HG03159 (cell line): ENCODE results near the gene GALNT18.
"Not testable (repeated sequence)": the region's sequence is repeated elsewhere in the genome, so short reads cannot be mapped to it uniquely, and the experiment has no call there.

Source experiments
- ATAC-seq: cut with Tn5 transposase; IDR thresholded peaks from one replicate; pipeline ENCODE4 v1.9.1; 2021; ENCODE audit warnings: mild to moderate bottlenecking, moderate library complexity; ENCODE audit not compliant: unreplicated experiment

GALNT18 gene

GRCh38 chr11:11471201-11471600, 150.6 kb downstream of the GALNT18 start:
- ATAC-seq = no peak

- no peak for ATAC-seq
These were observed 152.9 kb downstream of the GALNT18 start for GRCh38 chr11:11468954-11469353.

GRCh38 chr11:11467312-11467711, 154.5 kb downstream of the GALNT18 start:
- ATAC-seq = no peak

DNA sequence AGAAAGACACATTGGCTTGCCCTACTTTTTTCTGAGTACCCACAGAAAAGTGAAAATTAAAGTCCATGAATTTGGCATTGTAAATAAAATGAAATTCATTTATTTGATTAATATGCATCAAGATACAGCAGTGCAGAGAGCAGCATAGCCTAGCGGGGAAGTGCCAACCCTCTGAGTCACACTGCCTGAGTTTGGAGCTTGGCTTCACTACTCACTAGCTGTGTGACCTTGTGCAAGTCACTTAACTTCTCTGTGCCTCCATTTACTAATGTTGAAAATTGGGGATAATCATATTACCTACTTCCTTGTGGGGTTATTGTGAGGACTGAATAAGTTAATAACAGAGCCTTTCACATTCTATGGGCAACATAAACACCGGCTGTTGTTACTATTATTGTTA, 157.2 kb downstream of the GALNT18 start:
- no peak for ATAC-seq

DNA sequence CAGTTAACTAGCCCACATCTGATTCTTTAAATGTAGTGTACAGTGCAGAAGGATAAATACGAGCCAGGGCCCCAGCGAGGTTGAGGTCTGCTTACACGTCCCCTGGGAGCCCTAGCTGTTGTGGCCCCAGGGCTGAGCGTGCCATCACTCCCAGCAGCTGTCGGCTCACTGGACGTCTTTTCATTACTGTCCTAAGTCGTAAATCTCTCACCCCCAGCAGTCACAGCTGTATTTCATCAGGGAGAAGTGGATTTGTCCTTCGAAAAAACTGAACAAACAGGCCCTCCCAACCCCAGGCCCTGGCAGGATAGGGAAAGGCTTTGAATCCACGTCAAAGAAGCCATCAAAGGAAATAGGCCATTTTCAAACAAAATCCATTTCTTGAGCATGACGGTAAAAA, 158.4 kb downstream of the GALNT18 start:
- ATAC-seq = no peak

DNA sequence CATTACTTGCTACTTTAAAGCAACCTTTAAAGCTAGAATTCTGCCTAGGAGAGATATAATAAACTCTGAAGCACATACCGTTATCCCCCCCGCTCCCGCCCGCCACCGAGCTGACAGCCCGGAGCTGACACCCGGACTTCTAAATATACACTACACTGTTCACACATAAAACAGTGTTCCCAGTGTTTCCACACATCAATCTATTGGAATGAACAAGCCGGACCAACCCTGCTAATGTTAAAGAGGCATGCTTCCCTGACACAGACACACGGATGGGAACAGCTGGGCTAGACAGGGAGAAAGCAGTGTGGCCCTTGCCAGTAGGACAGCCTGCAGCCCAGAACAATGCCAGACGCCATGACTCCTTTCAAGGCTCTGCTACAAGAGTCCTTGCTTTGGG, 160.3 kb downstream of the GALNT18 start:
- no peak for ATAC-seq

- no peak for ATAC-seq
These were observed 162.2 kb downstream of the GALNT18 start for GRCh38 chr11:11459578-11459977.

DNA sequence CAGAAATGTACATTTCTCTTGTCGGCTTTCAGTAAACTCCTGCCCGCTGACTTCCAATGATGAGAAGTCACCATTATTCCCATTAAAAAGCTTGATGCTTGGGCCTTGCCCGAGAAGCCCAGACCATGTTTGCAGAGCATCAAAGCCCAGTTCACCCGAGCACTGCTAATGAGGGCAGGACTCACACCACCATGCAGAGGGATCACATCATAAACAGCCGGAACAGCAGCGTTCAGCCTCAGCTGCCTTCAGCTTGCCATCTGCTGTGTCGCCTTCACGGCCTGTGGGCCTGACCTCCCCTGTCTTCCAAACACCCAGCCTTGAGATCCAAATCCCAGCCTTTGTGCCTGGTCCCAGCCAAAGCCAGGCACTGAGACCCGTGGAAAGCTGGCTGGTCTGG, 163.3 kb downstream of the GALNT18 start:
- no peak for ATAC-seq

DNA sequence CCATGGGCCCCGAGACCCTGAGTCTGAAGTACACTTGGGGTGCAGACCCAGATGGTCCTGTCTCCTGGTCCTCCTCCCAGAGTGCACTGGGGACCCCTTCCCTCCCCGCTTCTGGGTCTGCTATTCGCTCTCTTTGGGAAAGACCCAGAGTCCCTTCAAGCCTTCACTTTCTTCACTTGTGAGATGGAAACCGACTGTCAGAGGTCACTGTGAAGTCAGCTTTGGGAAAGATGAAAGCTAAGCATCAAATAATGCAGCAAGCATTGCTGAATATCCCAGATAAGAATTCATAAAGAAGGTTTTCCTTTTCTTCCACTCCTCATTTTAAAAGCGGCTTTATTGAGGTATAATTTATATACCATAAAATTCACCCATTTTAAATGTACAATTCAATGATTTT, 163.8 kb downstream of the GALNT18 start:
- ATAC-seq = no peak

DNA sequence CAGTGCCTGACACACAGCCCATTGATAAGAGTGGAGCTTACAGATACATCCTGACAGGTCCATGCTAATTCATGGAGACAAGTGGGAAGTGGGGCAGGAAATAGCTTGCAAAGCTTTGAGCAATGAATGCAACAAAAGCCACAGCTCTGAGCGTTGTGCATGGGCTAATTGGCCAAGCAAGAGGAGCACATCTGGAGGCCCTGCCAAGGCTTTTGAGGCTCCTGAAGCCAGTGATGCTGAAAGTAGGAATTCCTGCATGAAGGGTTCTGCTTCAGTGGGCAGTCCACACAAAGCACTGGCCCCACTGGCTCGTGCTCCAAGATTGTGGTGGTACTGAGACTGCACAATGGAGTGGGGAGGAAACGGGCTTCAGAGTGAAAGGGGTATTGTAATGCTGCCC, 164.9 kb downstream of the GALNT18 start:
- no peak for ATAC-seq

DNA sequence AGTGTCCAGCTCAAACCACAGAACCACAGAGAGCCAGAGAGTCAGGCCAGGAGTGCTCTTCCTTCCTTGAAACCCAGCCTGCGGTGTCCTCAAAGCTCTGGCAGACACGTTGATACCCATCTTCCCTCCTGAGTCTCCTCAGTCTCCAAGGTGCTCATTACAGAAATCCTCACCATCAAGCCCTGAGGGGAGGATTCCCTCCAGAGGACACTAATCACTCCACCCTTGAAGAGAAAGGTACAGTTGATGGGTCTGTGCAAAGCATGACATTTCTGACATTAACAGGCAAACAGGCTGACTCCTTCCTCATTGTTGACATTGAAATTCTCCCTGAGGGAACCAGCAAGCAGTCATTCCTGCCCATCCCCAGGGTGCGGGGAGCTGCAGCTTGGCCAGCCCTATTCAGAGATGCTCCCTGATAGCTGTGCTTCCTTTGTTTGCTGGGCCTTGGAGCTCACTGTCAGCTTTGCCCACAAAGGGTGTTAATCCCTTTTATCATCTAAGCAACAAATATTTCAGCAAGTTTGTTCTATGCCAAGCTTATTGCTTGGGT, 167.1 kb downstream of the GALNT18 start:
- no peak for ATAC-seq

- ATAC-seq = peak; percentile 94
These were observed 170.3 kb downstream of the GALNT18 start for GRCh38 chr11:11451501-11452005.

DNA sequence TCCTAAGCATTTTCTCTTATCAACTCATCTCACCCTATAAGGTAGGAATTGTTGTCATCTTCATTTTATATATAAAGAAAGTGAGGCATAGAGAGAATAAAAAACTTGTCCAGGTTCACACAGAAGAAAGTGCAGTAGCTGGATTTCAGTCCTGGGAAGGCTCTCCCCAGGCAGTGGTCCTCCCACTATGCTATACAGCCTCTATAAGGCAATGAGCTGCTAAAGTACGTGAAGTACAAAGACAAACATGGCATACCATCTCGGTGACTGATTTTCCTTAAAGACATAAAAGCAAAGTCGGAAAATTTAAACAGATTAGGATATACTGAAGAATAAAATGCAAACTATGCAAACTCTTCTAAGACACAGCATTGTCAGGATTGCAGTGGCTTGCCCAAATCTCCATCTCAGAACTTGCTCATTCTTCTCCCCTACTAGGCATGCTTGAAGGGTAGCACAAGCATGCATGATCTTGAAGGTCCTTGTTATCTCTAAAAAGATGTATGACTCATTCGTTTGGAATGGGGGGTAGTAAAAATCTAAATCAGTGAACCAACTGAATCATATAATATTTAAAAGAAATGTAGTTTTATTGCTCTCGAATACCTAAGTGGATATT, 171.0 kb downstream of the GALNT18 start:
- ATAC-seq = no peak

- no peak for ATAC-seq
These were observed 172.5 kb downstream of the GALNT18 start for GRCh38 chr11:11449327-11449726.

- ATAC-seq = no peak
These were observed 173.2 kb downstream of the GALNT18 start for GRCh38 chr11:11448626-11449025.

GRCh38 chr11:11447601-11448000, 174.2 kb downstream of the GALNT18 start:
- not testable (repeated sequence) for ATAC-seq

- ATAC-seq = no peak
These were observed 174.8 kb downstream of the GALNT18 start for GRCh38 chr11:11446967-11447366.

GRCh38 chr11:11446564-11446963, 175.2 kb downstream of the GALNT18 start:
- no peak for ATAC-seq

- ATAC-seq = no peak
These were observed 176.2 kb downstream of the GALNT18 start for GRCh38 chr11:11445441-11446185.

GRCh38 chr11:11444804-11445131, 177.0 kb downstream of the GALNT18 start:
- ATAC-seq = no peak

DNA sequence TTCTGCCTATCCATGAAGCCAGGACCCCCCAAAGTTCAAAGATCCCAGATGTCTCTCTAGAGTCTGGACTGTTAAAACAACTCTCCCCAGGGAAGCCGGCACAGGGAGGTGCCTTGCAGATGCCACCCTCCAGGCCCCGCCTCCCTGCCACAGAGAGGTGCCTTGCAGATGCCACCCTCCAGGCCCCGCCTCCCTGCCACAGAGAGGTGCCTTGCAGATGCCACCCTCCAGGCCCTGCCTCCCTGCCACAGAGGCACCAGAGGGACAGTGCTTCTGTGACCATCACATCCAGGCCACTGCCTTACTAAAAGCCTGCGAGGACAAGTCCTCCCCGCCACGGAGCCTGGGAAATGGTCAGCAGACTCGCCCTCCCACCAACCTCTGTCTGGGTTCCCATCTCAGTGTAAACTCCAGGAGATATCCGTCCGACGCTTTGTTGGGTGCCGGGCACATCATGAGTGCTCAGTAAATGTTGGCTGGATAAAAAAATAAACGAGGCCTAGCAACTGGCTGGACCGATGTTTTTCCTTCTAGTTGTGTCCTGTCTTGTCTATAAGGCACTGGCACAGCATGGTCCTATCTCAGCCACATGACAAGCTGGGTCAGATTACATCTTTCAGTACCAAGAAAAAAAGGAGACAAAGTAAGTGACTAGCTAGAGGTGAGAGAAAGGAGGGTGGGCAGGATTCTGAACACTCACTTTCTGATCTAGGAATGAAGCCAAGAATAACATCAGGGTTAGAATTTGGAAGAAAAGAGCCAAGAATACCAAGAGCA, 177.6 kb downstream of the GALNT18 start:
- no peak for ATAC-seq

DNA sequence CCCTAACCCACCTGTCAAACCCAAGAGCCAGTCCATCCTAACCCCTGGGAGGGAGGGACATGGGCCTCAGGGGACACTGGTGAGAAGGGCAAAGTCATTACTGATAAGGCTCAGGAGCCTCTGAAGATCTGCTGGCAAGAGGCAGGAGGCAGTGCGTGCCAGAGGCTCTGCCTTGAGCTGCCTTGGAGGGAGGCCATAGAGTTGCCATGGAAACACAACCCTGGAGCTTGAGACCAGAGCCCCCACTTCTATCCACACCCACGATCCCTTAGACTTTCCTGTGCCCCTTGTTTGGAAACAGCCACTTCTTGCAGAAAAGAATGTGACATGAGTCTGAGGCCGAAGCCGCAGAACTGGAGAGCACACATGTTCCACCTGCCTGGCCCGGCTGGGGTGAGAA, 179.0 kb downstream of the GALNT18 start:
- no peak for ATAC-seq
